Measurements from ENCODE around the gene BMI1.

Gene BMI1

DNA sequence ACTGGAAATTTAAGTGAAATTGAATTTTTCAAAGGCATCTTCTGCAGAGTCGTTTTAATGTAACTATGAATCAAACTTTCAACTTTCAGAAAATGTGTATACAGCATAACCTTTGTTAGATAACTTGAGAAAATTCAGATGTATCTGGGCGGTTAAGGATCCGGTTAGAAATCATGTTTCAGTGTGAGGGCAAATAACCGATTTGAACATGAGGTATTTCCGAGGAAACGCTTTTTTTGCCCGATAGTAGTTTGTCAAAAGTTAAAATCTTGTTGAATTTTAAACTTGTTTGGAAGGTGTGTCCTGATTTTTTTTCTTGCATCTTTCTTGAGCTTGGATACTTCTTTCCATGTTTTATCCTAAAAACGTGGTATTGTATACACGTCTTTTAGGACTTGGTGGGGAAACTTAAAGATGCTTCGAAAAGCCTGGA is 1.3 kb upstream of the BMI1 start:
- no peak for DNase-seq (ENCODE audit: low read depth)
- TF ChIP-seq, protein P1, sequence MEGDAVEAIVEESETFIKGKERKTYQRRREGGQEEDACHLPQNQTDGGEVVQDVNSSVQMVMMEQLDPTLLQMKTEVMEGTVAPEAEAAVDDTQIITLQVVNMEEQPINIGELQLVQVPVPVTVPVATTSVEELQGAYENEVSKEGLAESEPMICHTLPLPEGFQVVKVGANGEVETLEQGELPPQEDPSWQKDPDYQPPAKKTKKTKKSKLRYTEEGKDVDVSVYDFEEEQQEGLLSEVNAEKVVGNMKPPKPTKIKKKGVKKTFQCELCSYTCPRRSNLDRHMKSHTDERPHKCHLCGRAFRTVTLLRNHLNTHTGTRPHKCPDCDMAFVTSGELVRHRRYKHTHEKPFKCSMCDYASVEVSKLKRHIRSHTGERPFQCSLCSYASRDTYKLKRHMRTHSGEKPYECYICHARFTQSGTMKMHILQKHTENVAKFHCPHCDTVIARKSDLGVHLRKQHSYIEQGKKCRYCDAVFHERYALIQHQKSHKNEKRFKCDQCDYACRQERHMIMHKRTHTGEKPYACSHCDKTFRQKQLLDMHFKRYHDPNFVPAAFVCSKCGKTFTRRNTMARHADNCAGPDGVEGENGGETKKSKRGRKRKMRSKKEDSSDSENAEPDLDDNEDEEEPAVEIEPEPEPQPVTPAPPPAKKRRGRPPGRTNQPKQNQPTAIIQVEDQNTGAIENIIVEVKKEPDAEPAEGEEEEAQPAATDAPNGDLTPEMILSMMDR (IDR thresholded peaks at IDR 0.05; ENCODE audit: insufficient read depth, low read depth, low read length, missing control alignments): no peak
- peak overlapping the region; percentile 59 for H3K4me3 ChIP-seq (ENCODE audit: low read depth, low read length)

DNA sequence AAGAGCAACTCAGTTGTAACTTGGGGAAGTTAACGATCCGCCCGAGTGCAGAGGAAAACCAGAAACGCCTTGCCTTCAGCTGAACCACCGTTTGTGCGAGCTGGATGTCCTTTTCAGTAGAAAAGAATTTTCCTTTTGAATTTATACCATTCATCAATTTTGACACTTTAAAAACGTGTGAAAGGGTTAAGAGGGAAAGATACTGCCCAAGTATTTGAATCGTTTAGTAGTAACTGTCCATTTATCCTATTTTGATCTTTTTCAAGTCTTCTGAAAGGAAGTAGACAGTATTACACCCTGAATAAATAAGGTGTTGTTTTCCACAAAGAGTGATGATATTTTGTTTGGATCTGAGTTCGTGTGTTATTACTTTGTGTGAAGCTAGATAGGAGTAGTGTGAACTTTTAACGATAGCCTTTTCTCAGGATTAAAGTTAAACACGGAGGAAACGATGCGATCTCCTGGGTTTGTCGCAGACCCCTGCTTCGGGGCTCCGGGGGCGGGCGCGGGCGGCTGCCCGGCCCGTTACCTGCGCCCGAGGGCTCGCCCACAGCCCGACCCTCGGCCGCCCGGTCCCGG is 830 bp upstream of the BMI1 start:
- TF ChIP-seq, protein P1 (IDR thresholded peaks at IDR 0.05; ENCODE audit: insufficient read depth, low read depth, low read length, missing control alignments): no peak
- H3K4me3 ChIP-seq (ENCODE audit: low read depth, low read length): peak overlapping the region; percentile 59
- DNase-seq (ENCODE audit: low read depth): no peak

DNA sequence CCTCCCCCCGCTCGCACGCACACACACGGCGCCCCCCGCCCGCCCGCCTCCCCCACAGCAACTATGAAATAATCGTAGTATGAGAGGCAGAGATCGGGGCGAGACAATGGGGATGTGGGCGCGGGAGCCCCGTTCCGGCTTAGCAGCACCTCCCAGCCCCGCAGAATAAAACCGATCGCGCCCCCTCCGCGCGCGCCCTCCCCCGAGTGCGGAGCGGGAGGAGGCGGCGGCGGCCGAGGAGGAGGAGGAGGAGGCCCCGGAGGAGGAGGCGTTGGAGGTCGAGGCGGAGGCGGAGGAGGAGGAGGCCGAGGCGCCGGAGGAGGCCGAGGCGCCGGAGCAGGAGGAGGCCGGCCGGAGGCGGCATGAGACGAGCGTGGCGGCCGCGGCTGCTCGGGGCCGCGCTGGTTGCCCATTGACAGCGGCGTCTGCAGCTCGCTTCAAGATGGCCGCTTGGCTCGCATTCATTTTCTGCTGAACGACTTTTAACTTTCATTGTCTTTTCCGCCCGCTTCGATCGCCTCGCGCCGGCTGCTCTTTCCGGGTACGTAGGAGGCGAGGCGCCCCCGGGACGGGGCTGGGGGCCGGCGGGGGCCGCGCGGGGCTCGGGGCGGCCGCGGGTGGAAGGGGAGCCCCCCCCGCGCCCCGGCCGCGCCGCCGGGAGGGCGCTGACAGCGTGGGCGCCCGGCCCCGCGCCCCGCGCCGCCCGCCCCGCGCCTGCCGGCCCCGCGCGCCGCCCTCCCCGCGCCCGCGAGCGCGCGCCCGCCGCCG is 441 bp downstream of the BMI1 start:
- peak; percentile 82 for DNase-seq (ENCODE audit: low read depth)
- peak overlapping the region; percentile 84 for H3K4me3 ChIP-seq (ENCODE audit: low read depth, low read length)
- TF ChIP-seq, protein P1 (IDR thresholded peaks at IDR 0.05; ENCODE audit: insufficient read depth, low read depth, low read length, missing control alignments): no peak

DNA sequence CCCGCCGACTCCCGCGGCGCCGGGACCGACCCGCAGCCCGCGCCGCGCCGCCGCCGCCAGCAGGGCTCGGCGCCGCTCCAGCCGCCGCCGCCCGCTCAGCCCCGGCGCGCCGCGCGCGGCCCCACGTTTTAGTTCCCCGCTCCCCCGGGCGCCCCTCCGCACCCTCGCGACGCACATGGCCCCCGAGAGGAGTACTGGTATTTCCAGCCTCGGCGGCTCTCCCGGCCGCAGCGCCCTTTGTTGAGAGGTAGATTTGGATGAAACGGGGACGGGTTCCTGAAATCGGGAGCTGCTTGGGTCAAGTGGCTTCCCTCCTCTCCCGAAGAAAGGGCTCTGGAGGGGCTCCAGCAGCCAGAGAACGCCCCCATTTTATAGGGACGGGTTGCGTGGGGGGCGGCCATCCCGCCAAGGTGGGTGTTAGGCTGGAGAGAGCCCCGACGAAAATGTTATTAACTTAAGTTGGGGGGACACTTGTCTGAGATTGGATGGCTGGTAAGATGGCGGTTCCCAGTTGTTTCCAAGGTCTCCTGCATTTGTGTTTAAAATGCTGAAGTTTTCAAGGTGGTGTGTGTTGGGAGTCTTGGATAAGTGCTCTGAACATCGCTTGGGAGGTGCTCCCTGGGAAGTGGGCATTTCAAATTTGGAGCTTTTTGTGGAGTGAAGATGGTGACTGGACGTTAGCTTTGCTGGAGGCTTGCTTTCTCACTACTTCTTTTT is 1.2 kb downstream of the BMI1 start:
- peak; percentile 29 for DNase-seq (ENCODE audit: low read depth)
- peak overlapping the region; percentile 79 for H3K4me3 ChIP-seq (ENCODE audit: low read depth, low read length)
- TF ChIP-seq, protein P1 (IDR thresholded peaks at IDR 0.05; ENCODE audit: insufficient read depth, low read depth, low read length, missing control alignments): no peak

DNA sequence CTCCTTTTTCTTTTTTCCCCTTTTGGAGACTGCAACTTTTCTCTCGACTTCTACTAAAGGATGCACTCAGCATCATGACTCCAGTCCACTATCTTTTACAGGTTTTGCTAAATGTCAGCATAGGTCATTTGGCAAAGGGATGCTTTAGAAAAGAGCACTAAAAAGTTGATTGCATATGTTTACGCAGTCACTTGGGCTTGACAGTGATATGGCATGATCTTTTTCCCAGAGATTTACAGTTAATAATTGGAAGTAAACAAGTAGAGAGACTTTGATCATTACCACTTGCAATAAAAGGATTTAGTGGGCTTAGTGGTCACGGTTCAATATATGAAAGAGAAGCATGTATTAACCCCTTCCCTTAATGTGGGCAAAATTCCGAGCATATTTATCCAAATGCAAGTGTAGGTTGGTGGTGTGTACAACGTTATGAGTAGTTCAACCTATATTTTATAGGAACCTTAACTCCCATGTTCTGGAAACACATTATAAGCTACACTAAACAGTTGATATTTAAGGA is 1.8 kb downstream of the BMI1 start:
- no peak for DNase-seq (ENCODE audit: low read depth)
- H3K4me3 ChIP-seq (ENCODE audit: low read depth, low read length): peak overlapping the region; percentile 79
- TF ChIP-seq, protein P1 (IDR thresholded peaks at IDR 0.05; ENCODE audit: insufficient read depth, low read depth, low read length, missing control alignments): no peak

DNA sequence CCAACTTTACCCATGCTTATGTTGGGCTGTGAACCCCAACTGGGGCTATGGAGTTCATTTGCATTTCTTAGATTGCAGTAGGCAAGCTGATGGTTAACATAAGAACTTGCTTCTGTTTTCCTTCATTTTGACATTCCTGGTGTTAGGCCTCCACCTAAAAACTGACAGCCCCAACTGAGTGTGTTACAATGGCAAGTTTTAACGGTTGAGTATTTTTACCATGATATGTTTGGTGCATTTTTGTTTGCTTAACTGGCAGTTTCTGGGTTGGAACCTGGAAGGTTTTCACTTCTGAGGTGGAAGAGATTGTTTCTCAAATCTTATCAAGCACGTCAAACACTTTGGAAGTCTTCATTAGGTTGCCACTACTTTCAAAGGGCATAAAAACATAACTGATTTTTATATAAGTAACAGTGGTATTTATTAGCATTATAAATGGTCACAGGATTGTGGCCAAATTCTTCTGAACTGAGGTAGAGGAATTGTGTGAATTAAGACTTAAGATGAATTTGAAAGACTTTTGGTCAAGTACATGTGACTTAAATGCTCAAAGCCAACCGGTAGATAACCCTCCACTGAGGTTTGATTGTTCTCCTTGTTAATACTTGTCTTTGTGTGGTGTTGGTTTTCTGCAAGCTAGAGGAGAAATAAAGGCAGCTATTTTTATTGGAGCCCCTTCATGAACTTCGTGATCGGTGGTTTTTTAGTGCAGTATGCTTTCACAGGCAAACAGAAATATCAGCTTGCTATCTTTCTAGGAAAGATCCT is 2.8 kb downstream of the BMI1 start:
- TF ChIP-seq, protein P1 (IDR thresholded peaks at IDR 0.05; ENCODE audit: insufficient read depth, low read depth, low read length, missing control alignments): no peak
- DNase-seq (ENCODE audit: low read depth): no peak
- no peak overlapping the region for H3K4me3 ChIP-seq (ENCODE audit: low read depth, low read length)
